B cell (primary cell): ENCODE data around the gene MEX3A.

Experiments
- EZH2 ChIP-seq: IDR thresholded peaks from 2 replicates; pipeline ENCODE4 v1.6.1; 2012; ENCODE audit warnings: borderline replicate concordance, low read depth, mild to moderate bottlenecking, moderate library complexity, low read length; ENCODE audit not compliant: insufficient read depth, poor library complexity, severe bottlenecking
- TF ChIP-seq, protein P1 (sequence below): fragments of 200-600 bp; IDR thresholded peaks from one replicate; pipeline ENCODE4 v1.8.0; 2022; ENCODE audit warnings: antibody characterized with exemption, mild to moderate bottlenecking

GRCh38 chr1:156079762-156080161 is 2.5 kb downstream of the MEX3A start:
- TF ChIP-seq, protein P1, sequence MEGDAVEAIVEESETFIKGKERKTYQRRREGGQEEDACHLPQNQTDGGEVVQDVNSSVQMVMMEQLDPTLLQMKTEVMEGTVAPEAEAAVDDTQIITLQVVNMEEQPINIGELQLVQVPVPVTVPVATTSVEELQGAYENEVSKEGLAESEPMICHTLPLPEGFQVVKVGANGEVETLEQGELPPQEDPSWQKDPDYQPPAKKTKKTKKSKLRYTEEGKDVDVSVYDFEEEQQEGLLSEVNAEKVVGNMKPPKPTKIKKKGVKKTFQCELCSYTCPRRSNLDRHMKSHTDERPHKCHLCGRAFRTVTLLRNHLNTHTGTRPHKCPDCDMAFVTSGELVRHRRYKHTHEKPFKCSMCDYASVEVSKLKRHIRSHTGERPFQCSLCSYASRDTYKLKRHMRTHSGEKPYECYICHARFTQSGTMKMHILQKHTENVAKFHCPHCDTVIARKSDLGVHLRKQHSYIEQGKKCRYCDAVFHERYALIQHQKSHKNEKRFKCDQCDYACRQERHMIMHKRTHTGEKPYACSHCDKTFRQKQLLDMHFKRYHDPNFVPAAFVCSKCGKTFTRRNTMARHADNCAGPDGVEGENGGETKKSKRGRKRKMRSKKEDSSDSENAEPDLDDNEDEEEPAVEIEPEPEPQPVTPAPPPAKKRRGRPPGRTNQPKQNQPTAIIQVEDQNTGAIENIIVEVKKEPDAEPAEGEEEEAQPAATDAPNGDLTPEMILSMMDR = no peak
- TF ChIP-seq EZH2 = no peak
